T-cell (primary cell): ENCODE results near the gene OR1D5. TPM values are rescaled to one million over a fixed set of nuclear protein-coding genes. Genes with fewer than 3 reads are reported as not detected.

Source experiments
- ATAC-seq, 4 experiments: fragments of 200-7000 bp in 3 of 4; fragments of 150-1000 bp in 1 of 4; cut with Tn5 transposase; replicated peaks in 1 of 4; 1 replicate in 3 of 4; 2 replicates in 1 of 4; pipeline ENCODE4 v1.10.0; 2021; ENCODE audit warnings: moderate library complexity in 3 of 4, mild to moderate bottlenecking in 2 of 4, moderate number of reproducible peaks in 1 of 4
- CTCF ChIA-PET, 2 donors: fragments of 300-600 bp; sonication (Branson Sonifier 250); formaldehyde crosslinking; loops; one replicate each; lab custom pipeline; 2022; ENCODE audit warnings: antibody characterized with exemption in 2 of 2; lab: Charles Lee
- POLR2A ChIA-PET, 2 donors: fragments of 300-600 bp; sonication (Branson Sonifier 250); formaldehyde crosslinking; loops; one replicate each; lab custom pipeline; 2022; ENCODE audit warnings: antibody characterized with exemption in 2 of 2; lab: Charles Lee
- DNase-seq, 35 experiments: peaks; one replicate each; pipeline versions ENCODE4 v3.0.0 to v3.0.0-alpha.2; 2013 to 2023
- H3K27ac ChIP-seq: one replicate; pipeline ENCODE4 v1.5.1; 2013; ENCODE audit warnings: low read length
- H3K27me3 ChIP-seq, 2 experiments: replicated peaks in 1 of 2; 1 replicate in 1 of 2; 2 replicates in 1 of 2; pipeline versions ENCODE4 v1.6.1 to v1.7.0; 2013; ENCODE audit warnings: low read length in 1 of 2, mixed read lengths in 1 of 2; ENCODE audit not compliant: control insufficient read depth in 2 of 2, insufficient read depth in 2 of 2; ENCODE audit errors: extremely low read depth in 1 of 2
- H3K36me3 ChIP-seq, 2 donors: 1 replicate in 1 of 2; 2 replicates in 1 of 2; pipeline versions ENCODE4 v1.6.1 to v1.7.0; 2013; ENCODE audit warnings: low read length in 1 of 2; ENCODE audit not compliant: control insufficient read depth in 2 of 2, insufficient read depth in 1 of 2; ENCODE audit errors: extremely low read depth in 1 of 2
- H3K4me1 ChIP-seq, 2 experiments: 1 replicate in 1 of 2; 2 replicates in 1 of 2; pipeline versions ENCODE4 v1.6.1 to v1.7.0; 2013; ENCODE audit warnings: low read length in 2 of 2, mixed read lengths in 1 of 2; ENCODE audit not compliant: insufficient read depth in 2 of 2, control insufficient read depth in 1 of 2; ENCODE audit errors: extremely low read depth in 1 of 2
- H3K4me3 ChIP-seq, 2 donors: 1 replicate in 1 of 2; 2 replicates in 1 of 2; pipeline versions ENCODE4 v1.5.1 to v1.7.0; 2013; ENCODE audit warnings: mild to moderate bottlenecking in 2 of 2, low read length in 1 of 2, moderate library complexity in 1 of 2; ENCODE audit not compliant: control insufficient read depth in 1 of 2; ENCODE audit errors: extremely low read depth in 1 of 2
- H3K9me3 ChIP-seq: 2 replicates; pipeline ENCODE4 v1.7.0; 2013
- H3K27ac Mint-ChIP-seq, 2 donors: one replicate each; pipeline ENCODE4 v1.8.0; 2020 to 2021; ENCODE audit warnings: mild to moderate bottlenecking in 2 of 2, mixed read lengths in 2 of 2
- H3K27me3 Mint-ChIP-seq, 2 donors: one replicate each; pipeline ENCODE4 v1.8.0; 2021 to 2022; ENCODE audit warnings: mixed read lengths in 2 of 2
- H3K36me3 Mint-ChIP-seq: one replicate; pipeline ENCODE4 v1.8.0; 2021; ENCODE audit warnings: mixed read lengths
- H3K4me1 Mint-ChIP-seq, 3 donors: one replicate each; pipeline ENCODE4 v1.8.0; 2020 to 2022; ENCODE audit warnings: mixed read lengths in 3 of 3, mild to moderate bottlenecking in 1 of 3
- H3K4me3 Mint-ChIP-seq, 3 donors: one replicate each; pipeline ENCODE4 v1.8.0; 2020 to 2022; ENCODE audit warnings: mild to moderate bottlenecking in 3 of 3, mixed read lengths in 3 of 3, moderate library complexity in 3 of 3
- H3K9me3 Mint-ChIP-seq, 3 donors: one replicate each; pipeline ENCODE4 v1.8.0; 2020 to 2022; ENCODE audit warnings: mixed read lengths in 3 of 3
- WGBS: methylation state at CpG from one replicate; pipeline ENCODE4 v1.1.5; 2013; ENCODE audit warnings: missing lambda C conversion rate; ENCODE audit not compliant: insufficient coverage; 5-methylcytosine and 5-hydroxymethylcytosine counted together
- total RNA-seq, 35 experiments: library from RNA in 6 of 35; stranded (reverse) in 6 of 35; fragments of 120-200 nt in 1 of 35; gene quantifications; one replicate each; pipeline versions ENCODE4 v1.2.1 to v1.2.4 and lab custom pipeline; 2013 to 2026

Gene OR1D5
- total RNA-seq, 5 donors from 2014 or later (not counting 1 experiment from before 2014, with no cell fraction given): not detected

GRCh38 chr17:3029213-3029913 is 34.0 kb downstream of the OR1D5 start:
- Mint-ChIP-seq H3K4me1 (no peaks in the 10 kb centered on the region), H3K36me3 (peaks cover 34% of the 10 kb centered on the region), H3K9me3 (no peaks in the 10 kb centered on the region), H3K27ac (no peak overlapping the region), H3K4me3 (no peak overlapping the region), H3K27me3 (no peaks in the 10 kb centered on the region)
- ATAC-seq (no peak), DNase-seq (no peak)
- Histone ChIP-seq H3K27ac (no peak overlapping the region), H3K27me3 (no peaks in the 10 kb centered on the region), H3K9me3 (no peaks in the 10 kb centered on the region), H3K4me3 (no peak overlapping the region), H3K4me1 (no peaks in the 10 kb centered on the region), H3K36me3 (peaks cover 3 to 56% of the 10 kb centered on the region in 2 donors)
- 85% methylated on average over 9 of the region's 19 CpGs for WGBS
- ChIA-PET CTCF (no interaction called here), POLR2A (no interaction called here)

DNA sequence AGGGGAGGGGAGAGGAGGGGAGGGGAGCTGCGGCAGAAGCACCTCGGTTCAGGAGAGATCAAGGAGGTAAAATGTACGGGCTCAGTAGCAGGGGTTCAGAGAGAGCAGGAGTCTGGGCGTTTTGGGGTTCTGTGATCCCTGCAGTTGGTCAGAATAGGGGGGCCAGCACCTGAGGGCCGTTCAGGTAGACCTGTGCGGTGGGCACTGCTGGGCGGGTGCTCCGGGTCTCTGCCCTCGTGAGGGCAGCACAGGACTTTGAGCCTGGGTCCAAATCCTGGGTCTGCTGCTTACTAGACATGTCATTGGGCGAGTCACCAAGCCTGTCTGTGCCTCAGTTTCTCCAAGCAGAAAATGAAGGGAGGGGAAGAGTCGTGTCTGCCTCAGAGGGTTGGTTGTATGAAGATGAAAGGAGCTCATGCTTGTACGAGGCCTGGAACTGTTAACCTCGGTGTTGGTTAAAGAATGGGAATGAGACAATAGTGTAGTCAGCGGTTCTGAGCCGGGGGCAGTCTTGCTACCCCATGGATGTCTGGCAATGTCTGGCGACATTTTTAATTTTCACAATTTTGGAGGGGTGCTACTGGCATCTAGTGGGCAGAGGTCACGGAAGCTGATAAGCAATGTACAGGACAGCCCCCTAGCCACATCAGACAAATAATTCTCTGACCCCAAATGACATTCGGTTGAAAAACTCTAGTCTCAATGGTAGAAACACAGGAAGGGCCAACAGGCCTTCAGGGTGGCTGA is 35.4 kb downstream of the OR1D5 start:
- ChIA-PET CTCF (no interaction called here), POLR2A (no interaction called here)
- Mint-ChIP-seq H3K36me3 (peaks cover 41% of the 10 kb centered on the region), H3K9me3 (peaks cover 2 to 8% (median 3%) of the 10 kb centered on the region in 3 donors), H3K27ac (no peak overlapping the region), H3K27me3 (no peaks in the 10 kb centered on the region), H3K4me1 (no peaks in the 10 kb centered on the region), H3K4me3 (no peak overlapping the region)
- peaks cover 4% of the 10 kb centered on the region for H3K9me3 ChIP-seq
- WGBS: 87% methylated on average over 18 of the region's 18 CpGs
- no peaks in the 10 kb centered on the region for H3K4me1 ChIP-seq
- peaks cover 3 to 59% of the 10 kb centered on the region in 2 donors for H3K36me3 ChIP-seq
- ATAC-seq (no peak), DNase-seq (no peak)
- no peak overlapping the region for H3K4me3 ChIP-seq
- no peaks in the 10 kb centered on the region for H3K27me3 ChIP-seq
- no peak overlapping the region for H3K27ac ChIP-seq

DNA sequence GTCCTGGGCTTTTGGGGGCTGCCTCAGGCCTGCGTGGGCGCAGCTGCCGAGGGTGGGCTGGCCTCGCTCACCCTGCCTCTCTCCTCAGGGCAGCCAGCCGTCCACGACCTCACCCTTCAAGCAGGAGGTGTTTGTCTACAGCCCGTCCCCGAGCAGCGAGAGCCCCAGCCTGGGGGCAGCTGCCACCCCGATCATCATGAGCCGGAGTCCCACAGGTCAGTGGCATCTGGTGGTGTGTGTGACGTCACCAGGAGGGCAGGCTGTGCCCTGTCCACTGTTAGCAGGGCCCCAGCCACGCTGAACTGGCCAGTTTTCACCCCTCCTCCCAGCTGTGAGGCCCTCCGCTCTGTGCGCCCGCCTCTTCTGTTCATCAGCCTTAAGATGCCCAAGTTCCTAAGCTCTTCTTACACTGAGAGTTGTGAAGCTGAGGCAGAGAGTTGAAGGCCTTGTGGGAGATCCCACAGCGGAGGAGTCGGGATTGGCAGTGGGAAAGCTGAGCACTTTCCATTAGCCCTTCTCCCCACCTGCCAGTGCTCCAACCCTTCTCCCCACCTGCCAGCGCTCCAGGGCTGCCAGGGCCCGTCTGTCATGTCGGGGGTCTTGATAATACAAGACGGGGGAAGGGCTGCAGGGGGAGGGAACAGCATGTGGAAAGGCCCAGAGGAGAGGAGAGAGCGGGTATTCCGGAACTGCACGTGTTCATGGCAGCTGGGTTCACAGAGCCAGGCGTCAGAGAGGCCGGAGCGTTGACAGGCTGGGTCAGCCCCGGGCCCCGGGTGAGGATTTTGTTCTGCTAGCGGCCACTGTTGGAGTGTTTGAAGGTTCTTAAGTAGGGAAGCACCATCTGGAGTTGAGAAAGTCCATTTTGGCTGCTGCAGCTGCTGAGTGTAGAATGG is 36.3 kb downstream of the OR1D5 start:
- Histone ChIP-seq H3K27ac (no peak overlapping the region), H3K9me3 (peaks cover 4% of the 10 kb centered on the region), H3K36me3 (peaks cover 3 to 63% of the 10 kb centered on the region in 2 donors), H3K4me3 (no peak overlapping the region), H3K4me1 (no peaks in the 10 kb centered on the region), H3K27me3 (no peaks in the 10 kb centered on the region)
- Mint-ChIP-seq H3K4me3 (no peak overlapping the region), H3K36me3 (peaks cover 50% of the 10 kb centered on the region), H3K9me3 (peaks cover 5 to 17% (median 10%) of the 10 kb centered on the region in 3 donors), H3K27ac (no peak overlapping the region), H3K4me1 (no peaks in the 10 kb centered on the region), H3K27me3 (no peaks in the 10 kb centered on the region)
- POLR2A ChIA-PET: no interaction called here
- ATAC-seq: no peak
- 90% methylated on average over 19 of the region's 31 CpGs for WGBS
- CTCF ChIA-PET: no interaction called here
- no peak for DNase-seq

GRCh38 chr17:3026125-3026855 is 37.1 kb downstream of the OR1D5 start:
- Mint-ChIP-seq H3K27me3 (no peaks in the 10 kb centered on the region), H3K36me3 (peaks cover 58% of the 10 kb centered on the region), H3K4me1 (no peaks in the 10 kb centered on the region), H3K4me3 (no peak overlapping the region), H3K9me3 (peaks cover 5 to 22% (median 13%) of the 10 kb centered on the region in 3 donors), H3K27ac (no peak overlapping the region)
- DNase-seq (no peak), ATAC-seq (no peak)
- WGBS: 91% methylated on average over 21 of the region's 26 CpGs
- no peaks in the 10 kb centered on the region for H3K27me3 ChIP-seq
- no peak overlapping the region for H3K4me3 ChIP-seq
- ChIA-PET POLR2A (no interaction called here), CTCF (no interaction called here)
- peaks cover 3 to 69% of the 10 kb centered on the region in 2 donors for H3K36me3 ChIP-seq
- H3K4me1 ChIP-seq: no peaks in the 10 kb centered on the region
- peaks cover 4% of the 10 kb centered on the region for H3K9me3 ChIP-seq
- no peak overlapping the region for H3K27ac ChIP-seq

GRCh38 chr17:3025421-3026124 is 37.8 kb downstream of the OR1D5 start:
- no peaks in the 10 kb centered on the region for H3K27me3 ChIP-seq
- no peak overlapping the region for H3K4me3 Mint-ChIP-seq
- ATAC-seq (no peak), DNase-seq (no peak)
- no peak overlapping the region for H3K27ac Mint-ChIP-seq
- H3K9me3 Mint-ChIP-seq: peaks cover 8 to 29% (median 13%) of the 10 kb centered on the region in 3 donors
- H3K4me1 Mint-ChIP-seq: no peaks in the 10 kb centered on the region
- WGBS: 89% methylated on average over 4 of the region's 17 CpGs
- peaks cover 3 to 69% of the 10 kb centered on the region in 2 donors for H3K36me3 ChIP-seq
- H3K9me3 ChIP-seq: peaks cover 4% of the 10 kb centered on the region
- no peaks in the 10 kb centered on the region for H3K4me1 ChIP-seq
- no peaks in the 10 kb centered on the region for H3K27me3 Mint-ChIP-seq
- no peak overlapping the region for H3K27ac ChIP-seq
- no peak overlapping the region for H3K4me3 ChIP-seq
- ChIA-PET CTCF (no interaction called here), POLR2A (no interaction called here)
- H3K36me3 Mint-ChIP-seq: peaks cover 61% of the 10 kb centered on the region
